ENCODE results near the gene KNOP1. TPM values are rescaled to one million over a fixed set of nuclear protein-coding genes. Genes with fewer than 3 reads are reported as not detected.

KNOP1 gene
- total and polyA plus RNA-seq, 7 donors: 5.0 to 16.4 (median 10.4) TPM

DNA sequence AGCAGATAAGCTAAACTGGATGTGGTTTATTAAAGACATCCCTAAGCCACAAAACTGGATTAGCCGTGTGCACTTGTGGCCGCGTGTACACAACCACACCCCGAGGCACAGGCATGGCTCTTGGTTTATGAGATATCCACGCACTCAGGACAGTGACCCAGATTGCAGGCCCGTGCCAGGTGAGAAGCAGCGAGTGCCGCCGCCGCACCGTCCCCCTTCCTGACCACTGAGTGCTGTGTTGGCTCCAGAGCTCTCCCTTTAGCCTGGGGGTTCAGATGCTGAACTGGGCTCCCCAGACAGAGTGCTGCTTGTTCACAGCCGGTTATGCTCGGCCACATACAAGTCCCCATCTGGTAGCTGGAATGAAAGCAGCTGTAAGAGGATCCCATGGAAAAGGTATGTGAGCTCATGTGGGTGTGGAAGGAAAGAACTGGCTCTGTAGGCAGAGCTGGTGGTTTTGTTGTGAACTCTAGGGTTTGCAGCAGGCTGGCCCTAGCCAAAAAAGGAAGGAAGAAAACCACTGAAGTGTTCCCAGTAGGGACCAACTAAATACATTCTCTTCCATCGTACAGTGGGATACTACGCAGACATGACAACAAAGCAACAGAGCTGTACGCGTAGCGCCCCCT is 29.5 kb downstream of the KNOP1 start:
- no peak for TF ChIP-seq POLR2A (IDR thresholded peaks at IDR 0.05)
- TF ChIP-seq, protein P1, sequence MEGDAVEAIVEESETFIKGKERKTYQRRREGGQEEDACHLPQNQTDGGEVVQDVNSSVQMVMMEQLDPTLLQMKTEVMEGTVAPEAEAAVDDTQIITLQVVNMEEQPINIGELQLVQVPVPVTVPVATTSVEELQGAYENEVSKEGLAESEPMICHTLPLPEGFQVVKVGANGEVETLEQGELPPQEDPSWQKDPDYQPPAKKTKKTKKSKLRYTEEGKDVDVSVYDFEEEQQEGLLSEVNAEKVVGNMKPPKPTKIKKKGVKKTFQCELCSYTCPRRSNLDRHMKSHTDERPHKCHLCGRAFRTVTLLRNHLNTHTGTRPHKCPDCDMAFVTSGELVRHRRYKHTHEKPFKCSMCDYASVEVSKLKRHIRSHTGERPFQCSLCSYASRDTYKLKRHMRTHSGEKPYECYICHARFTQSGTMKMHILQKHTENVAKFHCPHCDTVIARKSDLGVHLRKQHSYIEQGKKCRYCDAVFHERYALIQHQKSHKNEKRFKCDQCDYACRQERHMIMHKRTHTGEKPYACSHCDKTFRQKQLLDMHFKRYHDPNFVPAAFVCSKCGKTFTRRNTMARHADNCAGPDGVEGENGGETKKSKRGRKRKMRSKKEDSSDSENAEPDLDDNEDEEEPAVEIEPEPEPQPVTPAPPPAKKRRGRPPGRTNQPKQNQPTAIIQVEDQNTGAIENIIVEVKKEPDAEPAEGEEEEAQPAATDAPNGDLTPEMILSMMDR (IDR thresholded peaks at IDR 0.05): no peak
- TF ChIP-seq POLR2AphosphoS5 (IDR thresholded peaks at IDR 0.05): no peak
- TF ChIP-seq EP300 (IDR thresholded peaks at IDR 0.05): no peak
- Histone ChIP-seq H3K4me1 (peaks cover 0 to 5% (median 0%) of the 10 kb centered on the region in 4 donors), H3K27me3 (no peaks in the 10 kb centered on the region), H3K27ac (no peak overlapping the region), H3K4me3 (no peak overlapping the region), H3K36me3 (peaks cover 13 to 80% (median 43%) of the 10 kb centered on the region in 4 donors), H3K9me3 (no peaks in the 10 kb centered on the region)
- intact Hi-C loops (cut with DNase I): no loop called here
- WGBS, 2 donors: 85 to 89% methylated on average over 18 of the region's 18 CpGs
- DNase-seq: no peak

DNA sequence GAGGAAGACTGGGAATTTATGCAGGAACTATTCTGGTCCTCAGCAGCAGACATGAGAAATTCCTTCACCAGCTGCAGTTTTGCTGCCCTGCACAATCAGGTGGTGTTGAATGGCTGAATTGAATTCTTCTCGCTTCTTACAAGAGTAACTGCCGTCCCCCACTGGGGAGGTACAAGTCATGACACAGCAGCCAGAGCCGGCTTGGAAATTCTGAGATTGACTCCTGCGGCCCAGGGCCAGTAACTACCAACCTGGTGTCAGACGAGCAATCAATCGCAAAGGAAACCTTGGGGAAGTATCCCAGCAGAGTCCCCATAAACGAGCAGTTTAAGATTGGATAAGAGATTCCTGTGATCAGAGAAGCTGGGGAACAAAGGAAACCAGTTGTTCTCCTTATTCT is 30.7 kb downstream of the KNOP1 start:
- intact Hi-C loops (cut with DNase I): no loop called here
- no peak overlapping the region for H3K27ac ChIP-seq
- H3K27me3 ChIP-seq: no peaks in the 10 kb centered on the region
- 92 to 93% methylated on average over 7 of the region's 7 CpGs for WGBS, 2 donors
- TF ChIP-seq EP300 (IDR thresholded peaks at IDR 0.05) (no peak), POLR2A (IDR thresholded peaks at IDR 0.05) (no peak), POLR2AphosphoS5 (IDR thresholded peaks at IDR 0.05) (no peak)
- TF ChIP-seq, protein P1 (IDR thresholded peaks at IDR 0.05): no peak
- H3K4me3 ChIP-seq: no peak overlapping the region
- H3K4me1 ChIP-seq: peaks cover 0 to 5% (median 0%) of the 10 kb centered on the region in 4 donors
- peaks cover 25 to 80% (median 51%) of the 10 kb centered on the region in 4 donors for H3K36me3 ChIP-seq
- H3K9me3 ChIP-seq: no peaks in the 10 kb centered on the region
- no peak for DNase-seq

DNA sequence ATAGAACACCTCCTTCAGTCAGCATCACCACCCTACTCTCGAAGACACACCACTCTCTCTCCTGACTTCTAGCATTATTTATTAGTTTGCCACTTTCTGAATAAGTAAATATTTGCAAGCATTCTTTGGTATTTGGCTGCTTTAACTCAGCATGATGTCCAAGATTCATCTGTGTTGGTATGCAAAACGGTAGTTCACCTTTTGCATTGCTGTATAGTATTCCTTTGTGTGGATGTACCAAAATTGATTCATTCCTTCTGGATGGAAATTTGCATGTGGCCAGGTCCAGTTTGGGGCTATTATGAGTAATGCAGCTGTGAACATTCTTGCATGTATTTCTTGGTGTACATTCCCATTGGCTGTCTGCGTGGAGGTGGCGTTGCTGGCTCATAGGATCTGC is 32.9 kb downstream of the KNOP1 start:
- Histone ChIP-seq H3K27ac (no peak overlapping the region), H3K4me3 (no peak overlapping the region), H3K9me3 (no peaks in the 10 kb centered on the region), H3K4me1 (peaks cover 0 to 4% (median 0%) of the 10 kb centered on the region in 4 donors), H3K36me3 (peaks cover 27 to 81% (median 45%) of the 10 kb centered on the region in 4 donors), H3K27me3 (no peaks in the 10 kb centered on the region)
- DNase-seq: no peak
- intact Hi-C loops (cut with DNase I): no loop called here
- WGBS, 2 donors: 97 to 99% methylated on average over 4 of the region's 4 CpGs
- TF ChIP-seq EP300 (IDR thresholded peaks at IDR 0.05) (no peak), POLR2AphosphoS5 (IDR thresholded peaks at IDR 0.05) (no peak), POLR2A (IDR thresholded peaks at IDR 0.05) (no peak)
- TF ChIP-seq, protein P1 (IDR thresholded peaks at IDR 0.05): no peak

DNA sequence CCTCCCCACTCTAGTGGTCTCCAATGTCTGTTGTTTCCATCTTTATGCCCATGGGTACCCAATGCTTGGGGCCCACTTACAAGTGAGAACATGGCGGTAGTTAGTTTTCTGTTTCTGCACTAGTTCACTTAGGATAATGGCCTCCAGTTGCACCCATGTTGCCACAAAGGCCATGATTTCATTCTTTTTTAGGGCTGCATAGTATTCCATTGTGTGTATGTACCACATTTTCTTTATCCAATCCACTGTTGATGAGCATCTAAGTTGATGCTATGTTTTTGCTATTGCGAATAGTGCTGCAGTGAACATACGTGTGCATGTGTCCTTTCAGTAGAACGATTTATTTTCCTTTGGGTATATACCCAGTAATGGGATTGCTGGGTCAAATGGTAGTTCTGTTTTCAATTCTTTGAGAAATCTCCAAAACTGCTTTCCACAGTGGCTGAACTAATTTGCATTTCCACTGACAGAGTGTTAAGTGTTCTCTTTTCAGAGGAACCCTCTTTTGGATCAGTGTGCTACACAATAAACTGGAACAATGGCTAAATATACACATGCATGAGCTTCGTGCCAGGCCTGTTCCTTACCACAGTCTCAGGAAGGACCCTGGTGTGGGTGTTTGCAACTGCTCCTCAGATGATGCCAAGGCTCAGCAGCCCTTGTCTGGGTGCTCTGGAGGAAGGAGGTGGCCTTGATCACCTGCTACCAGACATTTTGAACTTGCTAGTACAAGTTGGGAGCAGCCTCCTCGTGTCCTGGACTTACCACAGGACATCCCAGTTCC is 34.4 kb downstream of the KNOP1 start:
- H3K27me3 ChIP-seq: no peaks in the 10 kb centered on the region
- no peak for TF ChIP-seq POLR2AphosphoS5 (IDR thresholded peaks at IDR 0.05)
- no peak for TF ChIP-seq EP300 (IDR thresholded peaks at IDR 0.05)
- TF ChIP-seq POLR2A (IDR thresholded peaks at IDR 0.05): no peak
- TF ChIP-seq, protein P1 (IDR thresholded peaks at IDR 0.05): no peak
- H3K36me3 ChIP-seq: peaks cover 27 to 84% (median 45%) of the 10 kb centered on the region in 4 donors
- DNase-seq: no peak
- WGBS, 2 donors: 95 to 97% methylated on average over 6 of the region's 6 CpGs
- H3K4me1 ChIP-seq: no peaks in the 10 kb centered on the region
- no peak overlapping the region for H3K4me3 ChIP-seq
- H3K27ac ChIP-seq: no peak overlapping the region
- intact Hi-C loops (cut with DNase I): no loop called here
- H3K9me3 ChIP-seq: no peaks in the 10 kb centered on the region
